Astrocyte (in vitro differentiated cells and primary cell): Measurements from ENCODE around the gene CDKN2C.

ENCODE experiments used
- CTCF ChIP-seq: IDR thresholded peaks from 2 replicates; pipeline ENCODE4 v1.5.1; 2011; ENCODE audit warnings: low read depth, mild to moderate bottlenecking, inconsistent platforms, low read length, moderate library complexity; ENCODE audit not compliant: insufficient read depth
- EZH2 ChIP-seq: IDR thresholded peaks from 2 replicates; pipeline ENCODE4 v1.6.1; 2012; ENCODE audit warnings: mild to moderate bottlenecking, low read length, inconsistent platforms; ENCODE audit not compliant: insufficient read depth

GRCh38 chr1:51000160-51000559 lies 30.1 kb downstream of the CDKN2C start:
- TF ChIP-seq EZH2 (no peak), CTCF (no peak)
